Measurements from ENCODE around the gene ACTR3.

ACTR3 gene

GRCh38 chr2:113906647-113907046 is 16.8 kb downstream of the ACTR3 start:
- H3K27me3 ChIP-seq (ENCODE audit: control insufficient read depth in 1 of 2, insufficient read depth in 2 of 2, low read length in 2 of 2): no peaks in the 10 kb centered on the region
- H3K9me3 ChIP-seq (ENCODE audit: control insufficient read depth in 2 of 2, low read length in 2 of 2): no peaks in the 10 kb centered on the region
- no peak overlapping the region for H3K27ac ChIP-seq (ENCODE audit: low read length)
- no peaks in the 10 kb centered on the region for H3K36me3 ChIP-seq (ENCODE audit: control insufficient read depth in 2 of 2, insufficient read depth in 2 of 2, low read length in 2 of 2)
- H3K4me1 ChIP-seq (ENCODE audit: control insufficient read depth, insufficient read depth, low read length): no peaks in the 10 kb centered on the region
- no peak overlapping the region for H3K9ac ChIP-seq (ENCODE audit: low read length in 2 of 2)
- no peak overlapping the region for H3K4me3 ChIP-seq (ENCODE audit: low read length in 2 of 2)

DNA sequence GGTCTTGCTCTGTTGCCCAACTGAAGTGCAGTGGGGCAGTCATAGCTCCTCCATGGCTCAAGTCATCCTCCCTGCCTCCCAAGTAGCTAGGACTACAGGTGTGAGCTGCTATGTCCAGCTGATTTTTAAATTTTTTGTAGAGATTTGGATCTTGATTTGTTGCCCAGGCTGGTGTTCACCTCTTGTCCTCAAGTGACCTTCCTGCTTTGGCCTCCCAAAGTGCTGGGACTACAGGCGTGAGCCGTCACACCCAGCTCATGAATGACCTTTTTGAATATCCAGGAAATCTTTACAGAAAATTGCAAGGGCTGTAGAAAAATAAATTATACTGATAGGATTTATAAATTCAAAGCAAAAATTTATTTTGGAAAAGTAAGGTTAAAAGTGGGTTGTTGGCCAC is 17.4 kb downstream of the ACTR3 start:
- H3K4me1 ChIP-seq (ENCODE audit: control insufficient read depth, insufficient read depth, low read length): no peaks in the 10 kb centered on the region
- H3K27me3 ChIP-seq (ENCODE audit: control insufficient read depth in 1 of 2, insufficient read depth in 2 of 2, low read length in 2 of 2): no peaks in the 10 kb centered on the region
- H3K36me3 ChIP-seq (ENCODE audit: control insufficient read depth in 2 of 2, insufficient read depth in 2 of 2, low read length in 2 of 2): no peaks in the 10 kb centered on the region
- H3K9me3 ChIP-seq (ENCODE audit: control insufficient read depth in 2 of 2, low read length in 2 of 2): no peaks in the 10 kb centered on the region
- H3K9ac ChIP-seq (ENCODE audit: low read length in 2 of 2): no peak overlapping the region
- H3K27ac ChIP-seq (ENCODE audit: low read length): no peak overlapping the region
- no peak overlapping the region for H3K4me3 ChIP-seq (ENCODE audit: low read length in 2 of 2)

GRCh38 chr2:113910110-113910717 is 20.3 kb downstream of the ACTR3 start:
- no peaks in the 10 kb centered on the region for H3K9me3 ChIP-seq (ENCODE audit: control insufficient read depth in 2 of 2, low read length in 2 of 2)
- H3K4me1 ChIP-seq (ENCODE audit: control insufficient read depth, insufficient read depth, low read length): no peaks in the 10 kb centered on the region
- H3K4me3 ChIP-seq (ENCODE audit: low read length in 2 of 2): no peak overlapping the region
- H3K27ac ChIP-seq (ENCODE audit: low read length): no peak overlapping the region
- H3K27me3 ChIP-seq (ENCODE audit: control insufficient read depth in 1 of 2, insufficient read depth in 2 of 2, low read length in 2 of 2): no peaks in the 10 kb centered on the region
- no peaks in the 10 kb centered on the region for H3K36me3 ChIP-seq (ENCODE audit: control insufficient read depth in 2 of 2, insufficient read depth in 2 of 2, low read length in 2 of 2)
- no peak overlapping the region for H3K9ac ChIP-seq (ENCODE audit: low read length in 2 of 2)

DNA sequence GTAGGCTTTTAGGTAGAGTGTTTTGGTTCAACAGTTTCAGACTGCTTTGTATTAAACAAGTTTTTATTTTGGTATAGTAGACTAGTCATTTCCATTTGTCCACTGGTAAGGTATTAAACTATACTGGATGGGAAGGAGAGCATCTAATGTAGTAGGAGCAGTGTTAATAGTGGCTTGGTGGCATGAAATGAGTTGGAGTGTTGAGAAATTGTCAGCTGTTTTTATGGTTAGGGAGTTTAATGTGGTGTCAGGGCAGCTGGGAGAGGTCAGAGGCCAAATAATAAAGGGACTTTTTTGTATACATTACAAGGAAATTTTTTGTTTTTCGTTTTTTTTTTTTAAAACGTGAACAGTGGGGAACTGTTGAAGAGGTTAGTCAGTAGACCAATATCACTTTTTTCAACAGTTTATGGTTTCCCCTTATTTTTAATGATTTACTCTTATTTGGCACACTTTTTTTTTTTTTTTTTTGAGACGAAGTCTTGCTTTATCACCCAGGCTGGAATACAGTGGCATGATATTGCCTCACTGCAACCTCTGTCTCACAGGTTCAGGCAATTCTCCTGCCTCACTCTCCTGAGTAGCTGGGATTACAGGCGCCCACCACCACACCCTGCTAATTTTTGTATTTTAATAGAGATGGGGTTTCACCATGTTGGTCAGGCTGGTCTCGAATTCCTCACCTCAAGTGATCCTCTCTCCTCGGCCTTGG is 21.2 kb downstream of the ACTR3 start:
- Histone ChIP-seq H3K27ac (ENCODE audit: low read length) (no peak overlapping the region), H3K27me3 (ENCODE audit: control insufficient read depth in 1 of 2, insufficient read depth in 2 of 2, low read length in 2 of 2) (no peaks in the 10 kb centered on the region), H3K9me3 (ENCODE audit: control insufficient read depth in 2 of 2, low read length in 2 of 2) (no peaks in the 10 kb centered on the region), H3K9ac (ENCODE audit: low read length in 2 of 2) (no peak overlapping the region), H3K4me3 (ENCODE audit: low read length in 2 of 2) (no peak overlapping the region), H3K36me3 (ENCODE audit: control insufficient read depth in 2 of 2, insufficient read depth in 2 of 2, low read length in 2 of 2) (no peaks in the 10 kb centered on the region), H3K4me1 (ENCODE audit: control insufficient read depth, insufficient read depth, low read length) (no peaks in the 10 kb centered on the region)

DNA sequence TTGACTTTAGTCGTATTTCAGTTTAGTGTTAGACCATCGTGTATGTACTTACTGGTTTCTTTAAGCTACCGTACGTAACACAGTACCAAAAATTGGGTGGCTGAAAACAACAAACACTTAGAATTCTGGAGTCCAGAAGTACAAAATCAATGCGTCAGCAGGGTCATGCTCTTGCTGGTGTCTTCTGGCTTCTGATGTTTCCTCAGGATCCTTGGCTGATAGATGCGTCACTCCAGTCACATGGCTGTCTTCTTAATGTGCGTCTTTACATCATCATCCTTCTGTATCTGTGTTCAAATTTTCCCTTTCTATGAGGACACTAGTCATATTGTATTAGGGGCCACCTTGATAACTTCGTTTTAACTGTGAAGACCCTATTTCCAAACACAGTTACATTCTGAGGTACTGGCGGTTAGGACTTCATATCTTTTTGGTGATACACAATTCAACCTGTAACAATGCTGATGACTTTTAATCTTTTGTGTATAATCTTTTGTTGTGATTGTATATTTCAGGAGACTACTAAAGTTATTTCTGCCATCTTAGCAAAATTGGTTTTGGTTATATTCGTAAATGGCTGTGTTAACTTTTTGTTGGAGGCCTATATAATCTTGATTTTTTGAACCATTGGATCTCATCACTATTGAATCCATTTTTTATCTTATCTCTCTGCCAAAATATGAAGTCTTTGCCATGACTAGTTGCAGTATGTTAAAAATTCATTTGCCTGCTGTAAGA is 25.4 kb downstream of the ACTR3 start:
- H3K4me3 ChIP-seq (ENCODE audit: low read length in 2 of 2): no peak overlapping the region
- H3K36me3 ChIP-seq (ENCODE audit: control insufficient read depth in 2 of 2, insufficient read depth in 2 of 2, low read length in 2 of 2): peaks cover 4 to 6% of the 10 kb centered on the region in 2 donors
- H3K9ac ChIP-seq (ENCODE audit: low read length in 2 of 2): no peak overlapping the region

GRCh38 chr2:113918229-113918628 is 28.3 kb downstream of the ACTR3 start:
- Histone ChIP-seq H3K9me3 (ENCODE audit: control insufficient read depth in 2 of 2, low read length in 2 of 2) (no peaks in the 10 kb centered on the region), H3K27ac (ENCODE audit: low read length) (no peak overlapping the region), H3K9ac (ENCODE audit: low read length in 2 of 2) (no peak overlapping the region), H3K4me3 (ENCODE audit: low read length in 2 of 2) (no peak overlapping the region), H3K4me1 (ENCODE audit: control insufficient read depth, insufficient read depth, low read length) (no peaks in the 10 kb centered on the region), H3K36me3 (ENCODE audit: control insufficient read depth in 2 of 2, insufficient read depth in 2 of 2, low read length in 2 of 2) (peaks cover 4 to 6% of the 10 kb centered on the region in 2 donors), H3K27me3 (ENCODE audit: control insufficient read depth in 1 of 2, insufficient read depth in 2 of 2, low read length in 2 of 2) (no peaks in the 10 kb centered on the region)

More for the DNA sequence above, 25.4 kb downstream of the ACTR3 start:
- Histone ChIP-seq H3K27me3 (ENCODE audit: control insufficient read depth in 1 of 2, insufficient read depth in 2 of 2, low read length in 2 of 2) (no peaks in the 10 kb centered on the region), H3K4me1 (ENCODE audit: control insufficient read depth, insufficient read depth, low read length) (no peaks in the 10 kb centered on the region), H3K9me3 (ENCODE audit: control insufficient read depth in 2 of 2, low read length in 2 of 2) (no peaks in the 10 kb centered on the region), H3K27ac (ENCODE audit: low read length) (no peak overlapping the region)

DNA sequence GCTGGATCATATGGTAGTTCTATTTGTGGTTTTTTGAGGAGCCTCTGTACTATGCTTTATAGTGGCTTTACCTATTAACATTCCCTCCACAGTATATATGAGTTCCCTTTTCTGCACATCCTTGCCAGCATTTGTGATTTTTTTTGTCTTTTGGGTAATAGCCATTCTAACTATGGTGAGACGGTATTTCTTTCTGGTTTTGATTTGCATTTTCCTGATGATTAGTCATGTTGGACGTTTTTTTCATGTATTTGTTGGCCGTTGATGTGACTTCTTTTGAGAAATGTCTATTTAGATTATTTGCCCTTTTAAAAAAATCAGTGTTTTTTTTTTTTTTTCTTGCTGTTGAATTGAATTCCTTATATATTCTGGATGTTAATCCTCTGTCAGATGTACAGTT is 31.1 kb downstream of the ACTR3 start:
- Histone ChIP-seq H3K9ac (ENCODE audit: low read length in 2 of 2) (no peak overlapping the region), H3K4me1 (ENCODE audit: control insufficient read depth, insufficient read depth, low read length) (no peaks in the 10 kb centered on the region), H3K27ac (ENCODE audit: low read length) (no peak overlapping the region), H3K4me3 (ENCODE audit: low read length in 2 of 2) (no peak overlapping the region), H3K27me3 (ENCODE audit: control insufficient read depth in 1 of 2, insufficient read depth in 2 of 2, low read length in 2 of 2) (no peaks in the 10 kb centered on the region), H3K36me3 (ENCODE audit: control insufficient read depth in 2 of 2, insufficient read depth in 2 of 2, low read length in 2 of 2) (peaks cover 4 to 6% of the 10 kb centered on the region in 2 donors), H3K9me3 (ENCODE audit: control insufficient read depth in 2 of 2, low read length in 2 of 2) (no peaks in the 10 kb centered on the region)

- Histone ChIP-seq H3K4me1 (ENCODE audit: control insufficient read depth, insufficient read depth, low read length) (no peaks in the 10 kb centered on the region), H3K36me3 (ENCODE audit: control insufficient read depth in 2 of 2, insufficient read depth in 2 of 2, low read length in 2 of 2) (peaks cover 4 to 7% of the 10 kb centered on the region in 2 donors), H3K27ac (ENCODE audit: low read length) (no peak overlapping the region), H3K27me3 (ENCODE audit: control insufficient read depth in 1 of 2, insufficient read depth in 2 of 2, low read length in 2 of 2) (no peaks in the 10 kb centered on the region), H3K4me3 (ENCODE audit: low read length in 2 of 2) (no peak overlapping the region), H3K9ac (ENCODE audit: low read length in 2 of 2) (no peak overlapping the region), H3K9me3 (ENCODE audit: control insufficient read depth in 2 of 2, low read length in 2 of 2) (no peaks in the 10 kb centered on the region)
Observed at GRCh38 chr2:113922335-113922734, 32.4 kb downstream of the ACTR3 start.

- no peaks in the 10 kb centered on the region for H3K27me3 ChIP-seq (ENCODE audit: control insufficient read depth in 1 of 2, insufficient read depth in 2 of 2, low read length in 2 of 2)
- H3K27ac ChIP-seq (ENCODE audit: low read length): no peak overlapping the region
- no peak overlapping the region for H3K9ac ChIP-seq (ENCODE audit: low read length in 2 of 2)
- no peaks in the 10 kb centered on the region for H3K9me3 ChIP-seq (ENCODE audit: control insufficient read depth in 2 of 2, low read length in 2 of 2)
- H3K4me1 ChIP-seq (ENCODE audit: control insufficient read depth, insufficient read depth, low read length): no peaks in the 10 kb centered on the region
- H3K36me3 ChIP-seq (ENCODE audit: control insufficient read depth in 2 of 2, insufficient read depth in 2 of 2, low read length in 2 of 2): peaks cover 4 to 6% of the 10 kb centered on the region in 2 donors
- H3K4me3 ChIP-seq (ENCODE audit: low read length in 2 of 2): no peak overlapping the region
Observed at GRCh38 chr2:113922784-113923183, 32.9 kb downstream of the ACTR3 start.

DNA sequence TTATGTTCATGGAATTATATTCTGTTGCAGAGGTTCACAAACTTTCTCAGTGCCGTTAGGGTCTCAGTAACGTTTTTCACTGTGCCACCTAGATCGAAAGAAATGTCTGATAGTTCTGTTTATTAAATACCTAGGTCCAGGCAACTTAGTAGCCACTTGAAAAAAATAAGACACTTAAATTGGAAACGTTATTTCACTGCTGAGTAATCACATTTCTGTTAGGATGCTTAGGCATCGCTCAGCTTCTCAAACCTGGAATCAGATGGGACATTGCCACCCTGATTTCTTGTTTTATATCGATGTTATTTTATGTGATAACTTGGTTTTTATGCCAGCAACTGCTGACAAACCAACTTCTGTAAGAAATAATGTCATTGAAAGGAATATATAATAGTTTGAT is 36.0 kb downstream of the ACTR3 start:
- Histone ChIP-seq H3K9me3 (ENCODE audit: control insufficient read depth in 2 of 2, low read length in 2 of 2) (no peaks in the 10 kb centered on the region), H3K4me1 (ENCODE audit: control insufficient read depth, insufficient read depth, low read length) (no peaks in the 10 kb centered on the region), H3K27me3 (ENCODE audit: control insufficient read depth in 1 of 2, insufficient read depth in 2 of 2, low read length in 2 of 2) (no peaks in the 10 kb centered on the region), H3K36me3 (ENCODE audit: control insufficient read depth in 2 of 2, insufficient read depth in 2 of 2, low read length in 2 of 2) (peaks cover 4 to 7% of the 10 kb centered on the region in 2 donors), H3K4me3 (ENCODE audit: low read length in 2 of 2) (no peak overlapping the region), H3K9ac (ENCODE audit: low read length in 2 of 2) (no peak overlapping the region), H3K27ac (ENCODE audit: low read length) (no peak overlapping the region)

- H3K4me3 ChIP-seq (ENCODE audit: low read length in 2 of 2): no peak overlapping the region
- no peak overlapping the region for H3K27ac ChIP-seq (ENCODE audit: low read length)
- no peaks in the 10 kb centered on the region for H3K27me3 ChIP-seq (ENCODE audit: control insufficient read depth in 1 of 2, insufficient read depth in 2 of 2, low read length in 2 of 2)
- H3K9me3 ChIP-seq (ENCODE audit: control insufficient read depth in 2 of 2, low read length in 2 of 2): no peaks in the 10 kb centered on the region
- H3K4me1 ChIP-seq (ENCODE audit: control insufficient read depth, insufficient read depth, low read length): no peaks in the 10 kb centered on the region
- H3K9ac ChIP-seq (ENCODE audit: low read length in 2 of 2): no peak overlapping the region
- peaks cover 4 to 7% of the 10 kb centered on the region in 2 donors for H3K36me3 ChIP-seq (ENCODE audit: control insufficient read depth in 2 of 2, insufficient read depth in 2 of 2, low read length in 2 of 2)
Observed at GRCh38 chr2:113926314-113926713, 36.4 kb downstream of the ACTR3 start.
